Thyroid gland (tissue), 4 donors: Measurements from ENCODE around the gene HLA-C. TPM values are rescaled to one million over a fixed set of nuclear protein-coding genes. Genes with fewer than 3 reads are reported as not detected.

ENCODE experiments used
- DNase-seq, 2 donors: peaks; one replicate each; pipeline ENCODE4 v3.0.0-alpha.2; 2019
- H3K27ac ChIP-seq, 3 donors: fragments of 200-600 bp; sonication (generic); 1 replicate in 2 of 3; 2 replicates in 1 of 3; pipeline ENCODE4 v1.5.1; 2016 to 2019; ENCODE audit warnings: mild to moderate bottlenecking in 1 of 3, moderate library complexity in 1 of 3
- H3K27me3 ChIP-seq: fragments of 200-600 bp; sonication (generic); one replicate; pipeline ENCODE4 v1.5.1; 2019
- H3K36me3 ChIP-seq, 2 donors: fragments of 200-600 bp; sonication (generic); one replicate each; pipeline ENCODE4 v1.5.1; 2016 to 2019
- H3K4me1 ChIP-seq, 2 donors: fragments of 200-600 bp; sonication (generic); one replicate each; pipeline ENCODE4 v1.5.1; 2017 to 2019
- H3K4me3 ChIP-seq, 3 donors: fragments of 200-600 bp; sonication (generic); replicated peaks in 1 of 3; 1 replicate in 2 of 3; 2 replicates in 1 of 3; pipeline ENCODE4 v1.5.1; 2016; ENCODE audit warnings: mild to moderate bottlenecking in 1 of 3
- H3K9me3 ChIP-seq: fragments of 200-600 bp; sonication (generic); one replicate; pipeline ENCODE4 v1.5.1; 2017
- CTCF ChIP-seq, 6 experiments: fragments of 200-600 bp in 3 of 6; fragments of 450-650 bp in 3 of 6; sonication (generic) in 3 of 6; IDR thresholded peaks; one replicate each; pipeline ENCODE4 v1.5.1; 2016 to 2019; ENCODE audit warnings: antibody characterized with exemption in 6 of 6, mild to moderate bottlenecking in 2 of 6, inconsistent platforms in 1 of 6, moderate library complexity in 1 of 6
- POLR2A ChIP-seq, 2 donors: fragments of 450-650 bp; IDR thresholded peaks; one replicate each; pipeline ENCODE4 v1.6.1; 2017; ENCODE audit warnings: antibody characterized with exemption in 2 of 2, mild to moderate bottlenecking in 2 of 2, moderate library complexity in 1 of 2
- WGBS, 2 donors: methylation state at CpG; one replicate each; pipeline ENCODE4 v1.1.5; 2017; 5-methylcytosine and 5-hydroxymethylcytosine counted together
- intact Hi-C: fragments of 100-400 bp; cut with DNase I; formaldehyde crosslinking; loops from one replicate; pipeline ENCODE4 v1.15.1; 2023
- total RNA-seq, 4 donors: library from RNA; depleted of rRNA; stranded (reverse); fragments of >200 nt; gene quantifications; one replicate each; pipeline ENCODE4 v1.2.3, GENCODE V29; 2016

HLA-C gene
- total RNA-seq, 4 donors from 2014 or later = 170 to 540 (median 399) TPM

GRCh38 chr6:31272436-31272835, 544 bp upstream of the HLA-C start:
- no peaks in the 10 kb centered on the region for H3K9me3 ChIP-seq
- TF ChIP-seq POLR2A (IDR thresholded peaks at IDR 0.05) (no peak), CTCF (IDR thresholded peaks at IDR 0.05) (no peak)
- H3K36me3 ChIP-seq = peaks cover 0 to 9% of the 10 kb centered on the region in 2 donors
- H3K27me3 ChIP-seq = no peaks in the 10 kb centered on the region
- peak; percentile 9 to 31 for DNase-seq
- intact Hi-C loops = no loop called here
- 19 to 23% methylated on average over 4 of the region's 4 CpGs for WGBS, 2 donors
- H3K4me3 ChIP-seq = peak overlapping the region in 2 of 3 donors; percentile 11 to 66
- peak overlapping the region; percentile 78 to 98 (median 97) for H3K27ac ChIP-seq
- H3K4me1 ChIP-seq = no peaks in the 10 kb centered on the region

- peak overlapping the region in 2 of 3 donors; percentile 66 to 79 for H3K4me3 ChIP-seq
These were observed 878 bp downstream of the HLA-C start for GRCh38 chr6:31270788-31271640.

GRCh38 chr6:31268836-31269235, 3.1 kb downstream of the HLA-C start:
- 59 to 70% methylated on average over 5 of the region's 5 CpGs for WGBS, 2 donors
- intact Hi-C loops = loop anchor here (10.0 kb wide), 1 partner anchor 86 kb away; the partner anchor contains the start of gene HLA-B
- no peak for TF ChIP-seq POLR2A (IDR thresholded peaks at IDR 0.05)
- TF ChIP-seq CTCF (IDR thresholded peaks at IDR 0.05) = no peak

More at GRCh38 chr6:31270788-31271640, 878 bp downstream of the HLA-C start:
- DNase-seq = peak; percentile 62 to 76
- intact Hi-C loops = no loop called here
- peak overlapping the region; percentile 78 to 98 (median 97) for H3K27ac ChIP-seq
- no peaks in the 10 kb centered on the region for H3K9me3 ChIP-seq
- no peaks in the 10 kb centered on the region for H3K4me1 ChIP-seq
- 15 to 19% methylated on average over 7 to 16 of the region's 62 CpGs for WGBS, 2 donors
- no peaks in the 10 kb centered on the region for H3K27me3 ChIP-seq
- peaks cover 0 to 9% of the 10 kb centered on the region in 2 donors for H3K36me3 ChIP-seq
- TF ChIP-seq CTCF (IDR thresholded peaks at IDR 0.05) (no peak), POLR2A (IDR thresholded peaks at IDR 0.05) (no peak)

GRCh38 chr6:31268369-31268765, 3.5 kb downstream of the HLA-C start:
- Histone ChIP-seq H3K4me3 (no peak overlapping the region), H3K4me1 (no peaks in the 10 kb centered on the region), H3K36me3 (peaks cover 0 to 9% of the 10 kb centered on the region in 2 donors), H3K9me3 (no peaks in the 10 kb centered on the region), H3K27ac (no peak overlapping the region), H3K27me3 (no peaks in the 10 kb centered on the region)
- TF ChIP-seq CTCF (IDR thresholded peaks at IDR 0.05) (no peak), POLR2A (IDR thresholded peaks at IDR 0.05) (no peak)
- 77 to 86% methylated on average over 7 of the region's 7 CpGs for WGBS, 2 donors
- intact Hi-C loops = loop anchor here (10.0 kb wide), 1 partner anchor 86 kb away; the partner anchor contains the start of gene HLA-B
- DNase-seq = no peak

More at GRCh38 chr6:31268836-31269235, 3.1 kb downstream of the HLA-C start:
- no peaks in the 10 kb centered on the region for H3K27me3 ChIP-seq
- DNase-seq = no peak
- no peaks in the 10 kb centered on the region for H3K4me1 ChIP-seq
- no peak overlapping the region for H3K4me3 ChIP-seq
- no peak overlapping the region for H3K27ac ChIP-seq
- H3K9me3 ChIP-seq = no peaks in the 10 kb centered on the region
- H3K36me3 ChIP-seq = peaks cover 0 to 9% of the 10 kb centered on the region in 2 donors
